ENCODE data around the gene AAGAB. TPM values are rescaled to one million over a fixed set of nuclear protein-coding genes. Genes with fewer than 3 reads are reported as not detected.

Gene AAGAB
- total and polyA plus RNA-seq, 2 donors (not counting 1 experiment from before 2014, with no cell fraction given): 9.4 to 25.0 TPM

- no peak for DNase-seq
- H3K27me3 Mint-ChIP-seq: no peaks in the 10 kb centered on the region
- no peak overlapping the region for H3K4me3 Mint-ChIP-seq
- intact Hi-C loops (cut with micrococcal nuclease): no loop called here
- peaks cover 72% of the 10 kb centered on the region for H3K79me2 ChIP-seq (ENCODE audit: control insufficient read depth, insufficient read depth, low read length)
- H3K9me3 Mint-ChIP-seq (ENCODE audit: insufficient read depth): no peaks in the 10 kb centered on the region
- ChIA-PET POLR2A (no interaction called here), CTCF (interaction anchor here (0.6 kb wide), 1 partner anchor 64 kb away, joined by 3 read pairs; no protein-coding TSS in a partner anchor)
- TF ChIP-seq, protein P1, sequence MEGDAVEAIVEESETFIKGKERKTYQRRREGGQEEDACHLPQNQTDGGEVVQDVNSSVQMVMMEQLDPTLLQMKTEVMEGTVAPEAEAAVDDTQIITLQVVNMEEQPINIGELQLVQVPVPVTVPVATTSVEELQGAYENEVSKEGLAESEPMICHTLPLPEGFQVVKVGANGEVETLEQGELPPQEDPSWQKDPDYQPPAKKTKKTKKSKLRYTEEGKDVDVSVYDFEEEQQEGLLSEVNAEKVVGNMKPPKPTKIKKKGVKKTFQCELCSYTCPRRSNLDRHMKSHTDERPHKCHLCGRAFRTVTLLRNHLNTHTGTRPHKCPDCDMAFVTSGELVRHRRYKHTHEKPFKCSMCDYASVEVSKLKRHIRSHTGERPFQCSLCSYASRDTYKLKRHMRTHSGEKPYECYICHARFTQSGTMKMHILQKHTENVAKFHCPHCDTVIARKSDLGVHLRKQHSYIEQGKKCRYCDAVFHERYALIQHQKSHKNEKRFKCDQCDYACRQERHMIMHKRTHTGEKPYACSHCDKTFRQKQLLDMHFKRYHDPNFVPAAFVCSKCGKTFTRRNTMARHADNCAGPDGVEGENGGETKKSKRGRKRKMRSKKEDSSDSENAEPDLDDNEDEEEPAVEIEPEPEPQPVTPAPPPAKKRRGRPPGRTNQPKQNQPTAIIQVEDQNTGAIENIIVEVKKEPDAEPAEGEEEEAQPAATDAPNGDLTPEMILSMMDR (IDR thresholded peaks at IDR 0.05): no peak
- TF ChIP-seq EZH2 (IDR thresholded peaks at IDR 0.05; ENCODE audit: borderline replicate concordance, insufficient read depth, low read depth, low read length, poor library complexity, severe bottlenecking): no peak
- H3K4me1 Mint-ChIP-seq: peaks cover 34% of the 10 kb centered on the region
- 96% methylated on average over 34 of the region's 34 CpGs for WGBS (ENCODE audit: insufficient coverage)
- H3K27ac ChIP-seq (ENCODE audit: low read length in 2 of 2): no peak overlapping the region
- no peaks in the 10 kb centered on the region for H3K27me3 ChIP-seq (replicated peaks in 1 of 4; ENCODE audit: control extremely low read depth in 1 of 4, control insufficient read depth in 3 of 4, insufficient read depth in 4 of 4, low read length in 3 of 4)
- peaks cover 13 to 19% of the 10 kb centered on the region in 2 donors for H3K4me1 ChIP-seq (ENCODE audit: control insufficient read depth in 2 of 2, insufficient read depth in 2 of 2, low read length in 2 of 2)
- H3K27ac Mint-ChIP-seq: no peak overlapping the region
- peaks cover 13 to 67% of the 10 kb centered on the region in 2 experiments for H3K36me3 ChIP-seq (replicated peaks in 1 of 2; ENCODE audit: control extremely low read depth in 1 of 2, control insufficient read depth in 1 of 2, extremely low read depth in 1 of 2, insufficient read depth in 2 of 2, low read length in 1 of 2)
- H2AFZ ChIP-seq (ENCODE audit: insufficient read depth, low read depth, low read length, poor library complexity, severe bottlenecking): no peak overlapping the region
- H3K9me3 ChIP-seq (ENCODE audit: control extremely low read depth in 1 of 3, control insufficient read depth in 2 of 3, insufficient read depth in 1 of 3, low read length in 2 of 3): no peaks in the 10 kb centered on the region
- H3K4me2 ChIP-seq (replicated peaks; ENCODE audit: low read depth, low read length, poor library complexity, severe bottlenecking): no peak overlapping the region
- peaks cover 98% of the 10 kb centered on the region for H4K20me1 ChIP-seq (ENCODE audit: control insufficient read depth, insufficient read depth, low read length, poor library complexity, severe bottlenecking)
- H3K4me3 ChIP-seq (ENCODE audit: control extremely low read depth in 1 of 5, extremely low read depth in 1 of 5, insufficient read depth in 1 of 5, low read depth in 2 of 5, low read length in 4 of 5): no peak overlapping the region
- no peak overlapping the region for H3K9ac ChIP-seq (ENCODE audit: low read length)
- ATAC-seq (ENCODE audit: low read depth): no peak
These were observed 88.9 kb downstream of the AAGAB start for GRCh38 chr15:67165254-67166253.

DNA sequence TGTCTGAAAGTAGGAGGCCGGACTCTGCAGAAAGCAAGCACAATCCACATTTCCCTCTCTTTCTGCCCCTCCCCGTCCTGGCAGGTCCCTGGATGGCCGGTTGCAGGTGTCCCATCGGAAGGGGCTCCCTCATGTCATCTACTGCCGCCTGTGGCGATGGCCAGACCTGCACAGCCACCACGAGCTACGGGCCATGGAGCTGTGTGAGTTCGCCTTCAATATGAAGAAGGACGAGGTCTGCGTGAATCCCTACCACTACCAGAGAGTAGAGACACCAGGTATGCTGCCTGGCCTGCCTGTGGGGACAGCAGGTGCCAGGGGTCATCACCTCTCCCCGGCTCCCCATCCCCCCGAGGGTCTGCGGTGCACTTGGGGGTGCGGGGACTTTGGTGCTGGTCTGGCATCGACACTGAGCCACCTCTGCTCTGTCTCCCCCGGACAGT, 89.6 kb downstream of the AAGAB start:
- no peak overlapping the region for H3K9ac ChIP-seq (ENCODE audit: low read length)
- WGBS (ENCODE audit: insufficient coverage): 95% methylated on average over 15 of the region's 17 CpGs
- CTCF ChIA-PET: no interaction called here
- no peaks in the 10 kb centered on the region for H3K9me3 Mint-ChIP-seq (ENCODE audit: insufficient read depth)
- H3K4me3 Mint-ChIP-seq: no peak overlapping the region
- peak overlapping the region; percentile 50 for H3K27ac Mint-ChIP-seq
- no peak overlapping the region for H3K27ac ChIP-seq (ENCODE audit: low read length in 2 of 2)
- ATAC-seq (ENCODE audit: low read depth): no peak
- intact Hi-C loops (cut with micrococcal nuclease): no loop called here
- no peaks in the 10 kb centered on the region for H3K27me3 Mint-ChIP-seq
- H3K79me2 ChIP-seq (ENCODE audit: control insufficient read depth, insufficient read depth, low read length): peaks cover 80% of the 10 kb centered on the region
- DNase-seq: no peak
- POLR2A ChIA-PET: no interaction called here
- no peaks in the 10 kb centered on the region for H3K9me3 ChIP-seq (ENCODE audit: control extremely low read depth in 1 of 3, control insufficient read depth in 2 of 3, insufficient read depth in 1 of 3, low read length in 2 of 3)
- H4K20me1 ChIP-seq (ENCODE audit: control insufficient read depth, insufficient read depth, low read length, poor library complexity, severe bottlenecking): peaks cover 98% of the 10 kb centered on the region
- TF ChIP-seq, protein P1 (IDR thresholded peaks at IDR 0.05): no peak
- no peak for TF ChIP-seq EZH2 (IDR thresholded peaks at IDR 0.05; ENCODE audit: borderline replicate concordance, insufficient read depth, low read depth, low read length, poor library complexity, severe bottlenecking)
- H3K4me1 Mint-ChIP-seq: peaks cover 38% of the 10 kb centered on the region
- no peaks in the 10 kb centered on the region for H3K27me3 ChIP-seq (replicated peaks in 1 of 4; ENCODE audit: control extremely low read depth in 1 of 4, control insufficient read depth in 3 of 4, insufficient read depth in 4 of 4, low read length in 3 of 4)
- no peak overlapping the region for H2AFZ ChIP-seq (ENCODE audit: insufficient read depth, low read depth, low read length, poor library complexity, severe bottlenecking)
- peaks cover 13 to 59% of the 10 kb centered on the region in 2 experiments for H3K36me3 ChIP-seq (replicated peaks in 1 of 2; ENCODE audit: control extremely low read depth in 1 of 2, control insufficient read depth in 1 of 2, extremely low read depth in 1 of 2, insufficient read depth in 2 of 2, low read length in 1 of 2)
- H3K4me1 ChIP-seq (ENCODE audit: control insufficient read depth in 2 of 2, insufficient read depth in 2 of 2, low read length in 2 of 2): peaks cover 13 to 19% of the 10 kb centered on the region in 2 donors
- H3K4me2 ChIP-seq (replicated peaks; ENCODE audit: low read depth, low read length, poor library complexity, severe bottlenecking): no peak overlapping the region
- H3K4me3 ChIP-seq (ENCODE audit: control extremely low read depth in 1 of 5, extremely low read depth in 1 of 5, insufficient read depth in 1 of 5, low read depth in 2 of 5, low read length in 4 of 5): no peak overlapping the region

Measured in B cell (primary cell).